BLaER1 treated with 17β-estradiol and CSF1 and Interleukin-3, amounts not matched to agents 10 nM and 100 nM (cell line): Measurements from ENCODE around the gene CAMK2A.

Experiments used
- H3K27ac ChIP-seq, 11 experiments: shearing (Covaris generic); formaldehyde crosslinking; 2 replicates each; pipeline ENCODE4 v1.8.1; 2022
- H3K27me3 ChIP-seq, 11 experiments: shearing (Covaris generic); formaldehyde crosslinking; 2 replicates each; pipeline ENCODE4 v1.8.1; 2022
- H3K36me3 ChIP-seq, 11 experiments: shearing (Covaris generic); formaldehyde crosslinking; 2 replicates each; pipeline ENCODE4 v1.8.1; 2022
- H3K4me1 ChIP-seq, 10 experiments: shearing (Covaris generic); formaldehyde crosslinking; 2 replicates each; pipeline ENCODE4 v1.8.1; 2022
- H3K4me2 ChIP-seq, 11 experiments: shearing (Covaris generic); formaldehyde crosslinking; 2 replicates each; pipeline ENCODE4 v1.8.1; 2022
- H3K4me3 ChIP-seq, 10 experiments: shearing (Covaris generic); formaldehyde crosslinking; 2 replicates each; pipeline ENCODE4 v1.8.1; 2022
- H3K9ac ChIP-seq, 11 experiments: shearing (Covaris generic); formaldehyde crosslinking; 2 replicates each; pipeline ENCODE4 v1.8.1; 2022
- H3K9me3 ChIP-seq, 11 experiments: shearing (Covaris generic); formaldehyde crosslinking; replicated peaks in 1 of 11; 2 replicates each; pipeline ENCODE4 v1.8.1; 2022
- H4K20me1 ChIP-seq, 11 experiments: shearing (Covaris generic); formaldehyde crosslinking; 2 replicates each; pipeline ENCODE4 v1.8.1; 2022
- Cebpa-rat ChIP-seq, 11 experiments: shearing (Covaris generic); IDR thresholded peaks; 2 replicates each; pipeline ENCODE4 v1.8.1; 2022

The CAMK2A gene

DNA sequence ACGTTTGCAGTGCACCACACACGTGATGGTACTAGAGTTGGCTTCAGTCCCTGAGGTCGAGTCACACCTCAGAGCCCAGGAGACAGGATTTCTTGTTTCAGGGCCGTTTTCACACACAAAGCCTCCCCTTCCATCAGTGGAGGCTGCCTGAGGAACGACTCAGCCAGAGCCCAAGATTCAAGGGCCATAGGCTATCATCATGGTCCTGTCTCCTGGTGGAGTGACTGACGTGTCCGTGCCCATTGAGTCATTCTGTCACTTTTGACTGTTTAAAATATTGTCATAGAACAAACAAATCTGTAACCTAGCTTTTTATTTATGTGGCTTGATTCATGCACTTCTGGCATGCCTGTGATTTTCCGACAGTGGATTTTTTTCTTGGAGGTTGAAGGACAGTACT is 28.3 kb downstream of the CAMK2A start:
- H3K9me3 ChIP-seq = no peaks in the 10 kb centered on the region
- H3K36me3 ChIP-seq = no peaks in the 10 kb centered on the region
- H3K9ac ChIP-seq = no peak overlapping the region; a peak in 1 of 22 replicates
- TF ChIP-seq Cebpa-rat (IDR thresholded peaks at IDR 0.05) = no peak
- H3K27ac ChIP-seq = peak overlapping the region in 4 of 11 experiments; percentile 4 to 43 (median 28); a peak in 4 of 22 replicates
- H3K4me1 ChIP-seq = peaks cover 48 to 100% (median 100%) of the 10 kb centered on the region in 10 experiments
- no peak overlapping the region for H3K4me3 ChIP-seq
- H3K4me2 ChIP-seq = peak overlapping the region in 8 of 11 experiments; percentile 32 to 95 (median 87); a peak in 16 of 22 replicates
- no peaks in the 10 kb centered on the region for H4K20me1 ChIP-seq
- H3K27me3 ChIP-seq = no peaks in the 10 kb centered on the region

DNA sequence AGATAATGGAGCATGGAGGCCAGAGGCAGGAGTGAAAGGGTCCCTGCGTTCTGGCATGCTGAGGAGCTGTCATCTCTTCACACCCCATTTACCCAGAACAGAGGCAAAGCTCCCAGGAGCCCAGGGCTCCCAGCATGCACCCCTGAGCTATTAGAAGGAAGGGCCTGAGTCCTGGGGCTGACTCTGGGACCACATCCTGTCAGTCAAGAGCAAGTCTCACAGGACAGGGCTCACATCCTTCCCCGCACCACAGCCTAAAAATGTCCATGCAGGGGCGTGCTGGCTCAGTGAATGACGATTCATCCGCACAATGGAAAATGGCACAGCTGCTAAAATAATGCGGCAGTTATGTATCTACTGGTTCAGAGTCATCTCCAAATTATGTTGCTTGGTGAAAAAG is 31.4 kb downstream of the CAMK2A start:
- H3K4me1 ChIP-seq = peaks cover 31 to 100% (median 100%) of the 10 kb centered on the region in 10 experiments
- no peaks in the 10 kb centered on the region for H4K20me1 ChIP-seq
- peak overlapping the region in 7 of 11 experiments; percentile 39 to 67 (median 55); a peak in 13 of 22 replicates for H3K9ac ChIP-seq
- no peaks in the 10 kb centered on the region for H3K36me3 ChIP-seq
- no peak overlapping the region; a peak in 1 of 20 replicates for H3K4me3 ChIP-seq
- TF ChIP-seq Cebpa-rat (IDR thresholded peaks at IDR 0.05) = no peak
- H3K4me2 ChIP-seq = peak overlapping the region; percentile 33 to 93 (median 79)
- H3K27me3 ChIP-seq = no peaks in the 10 kb centered on the region
- peak overlapping the region in 8 of 11 experiments; percentile 44 to 75 (median 66); a peak in 17 of 22 replicates for H3K27ac ChIP-seq
- no peaks in the 10 kb centered on the region for H3K9me3 ChIP-seq

- no peak for TF ChIP-seq Cebpa-rat (IDR thresholded peaks at IDR 0.05)
Measured at GRCh38 chr5:150257424-150257823, 32.1 kb downstream of the CAMK2A start.

DNA sequence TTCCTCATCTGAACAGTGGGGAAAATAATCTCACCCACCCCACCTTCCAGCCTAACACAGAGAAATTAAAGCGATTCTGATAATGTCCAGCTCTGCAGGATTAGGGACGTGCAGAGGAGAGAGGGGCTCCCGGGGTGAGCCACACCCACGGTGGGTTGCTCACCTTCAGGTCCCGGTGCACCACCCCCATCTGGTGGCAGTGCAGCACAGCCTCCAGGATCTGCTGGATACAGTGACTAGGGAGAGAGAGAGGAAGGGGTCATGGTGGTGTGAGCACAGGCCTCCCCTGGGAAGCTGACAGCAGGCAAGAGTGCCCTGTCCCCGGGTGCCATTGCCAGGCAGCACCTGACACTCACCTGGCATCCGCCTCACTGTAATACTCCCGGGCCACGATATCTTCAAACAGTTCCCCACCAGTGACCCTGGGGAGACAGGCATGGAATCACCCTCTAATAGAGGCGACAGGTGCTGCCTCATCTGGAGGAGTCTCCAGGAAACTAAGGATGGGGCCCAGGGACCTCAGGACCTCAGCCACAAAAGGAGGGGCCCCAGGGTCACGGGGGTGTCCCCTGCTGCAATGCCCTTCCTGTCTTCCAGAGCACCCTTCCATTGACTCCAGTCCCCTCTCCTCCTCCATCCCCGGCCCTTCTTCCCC is 33.0 kb downstream of the CAMK2A start:
- H3K4me3 ChIP-seq = no peak overlapping the region
- no peaks in the 10 kb centered on the region for H4K20me1 ChIP-seq
- TF ChIP-seq Cebpa-rat (IDR thresholded peaks at IDR 0.05) = no peak
- H3K36me3 ChIP-seq = no peaks in the 10 kb centered on the region
- H3K27ac ChIP-seq = peak overlapping the region in 5 of 11 experiments; percentile 6 to 66 (median 29); a peak in 7 of 22 replicates
- peak overlapping the region; percentile 7 to 93 (median 79); a peak in 20 of 22 replicates for H3K4me2 ChIP-seq
- H3K9ac ChIP-seq = peak overlapping the region in 3 of 11 experiments; percentile 4 to 20 (median 16); a peak in 1 of 22 replicates
- H3K27me3 ChIP-seq = no peaks in the 10 kb centered on the region
- H3K4me1 ChIP-seq = peaks cover 34 to 100% (median 99%) of the 10 kb centered on the region in 10 experiments
- no peaks in the 10 kb centered on the region for H3K9me3 ChIP-seq

More at GRCh38 chr5:150257424-150257823, 32.1 kb downstream of the CAMK2A start:
- no peak overlapping the region for H3K4me3 ChIP-seq
- no peaks in the 10 kb centered on the region for H3K9me3 ChIP-seq
- no peaks in the 10 kb centered on the region for H4K20me1 ChIP-seq
- H3K36me3 ChIP-seq = no peaks in the 10 kb centered on the region
- peaks cover 34 to 100% (median 99%) of the 10 kb centered on the region in 10 experiments for H3K4me1 ChIP-seq
- no peaks in the 10 kb centered on the region for H3K27me3 ChIP-seq
- H3K9ac ChIP-seq = peak overlapping the region in 6 of 11 experiments; percentile 36 to 67 (median 52); a peak in 10 of 22 replicates
- peak overlapping the region; percentile 33 to 93 (median 79) for H3K4me2 ChIP-seq
- H3K27ac ChIP-seq = peak overlapping the region in 8 of 11 experiments; percentile 44 to 75 (median 66); a peak in 16 of 22 replicates

GRCh38 chr5:150255659-150256409 is 33.7 kb downstream of the CAMK2A start:
- Histone ChIP-seq H3K4me1 (peaks cover 34 to 95% (median 93%) of the 10 kb centered on the region in 10 experiments), H3K27ac (peak overlapping the region in 5 of 11 experiments; percentile 0 to 66 (median 13); a peak in 5 of 22 replicates), H4K20me1 (no peaks in the 10 kb centered on the region), H3K27me3 (no peaks in the 10 kb centered on the region), H3K36me3 (no peaks in the 10 kb centered on the region), H3K4me3 (no peak overlapping the region), H3K4me2 (peak overlapping the region; percentile 7 to 93 (median 79); a peak in 21 of 22 replicates), H3K9ac (peak overlapping the region in 7 of 11 experiments; percentile 4 to 48 (median 17); a peak in 5 of 22 replicates), H3K9me3 (no peaks in the 10 kb centered on the region)
- TF ChIP-seq Cebpa-rat (IDR thresholded peaks at IDR 0.05) = no peak

DNA sequence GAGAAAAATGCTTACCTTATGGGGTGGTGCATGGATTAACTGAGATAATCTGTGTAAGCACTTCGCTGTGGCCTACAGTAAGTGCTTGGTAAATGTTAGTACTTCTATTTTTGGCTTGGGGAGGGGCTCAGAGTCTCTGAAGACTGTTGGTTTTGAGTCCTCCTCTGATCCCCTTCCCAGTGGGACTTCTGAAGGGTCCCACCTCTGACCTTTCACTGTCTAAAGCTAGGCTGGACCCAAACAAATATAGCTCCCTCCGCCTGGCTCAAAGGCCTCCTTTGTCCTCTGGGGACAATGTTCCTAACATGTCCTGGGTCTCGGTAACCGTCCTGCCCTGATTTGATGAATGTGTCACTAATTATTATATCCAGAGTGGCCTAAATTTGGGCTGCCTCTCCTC is 34.8 kb downstream of the CAMK2A start:
- Histone ChIP-seq H4K20me1 (no peaks in the 10 kb centered on the region), H3K27ac (peak overlapping the region in 4 of 11 experiments; percentile 0 to 59 (median 30); a peak in 5 of 22 replicates), H3K36me3 (no peaks in the 10 kb centered on the region), H3K27me3 (no peaks in the 10 kb centered on the region), H3K9ac (peak overlapping the region in 5 of 11 experiments; percentile 16 to 50 (median 33); a peak in 8 of 22 replicates), H3K4me3 (no peak overlapping the region; a peak in 1 of 20 replicates), H3K9me3 (no peaks in the 10 kb centered on the region), H3K4me2 (peak overlapping the region; percentile 21 to 93 (median 79); a peak in 20 of 22 replicates), H3K4me1 (peaks cover 34 to 84% (median 82%) of the 10 kb centered on the region in 10 experiments)
- no peak for TF ChIP-seq Cebpa-rat (IDR thresholded peaks at IDR 0.05)

GRCh38 chr5:150254363-150254762 is 35.2 kb downstream of the CAMK2A start:
- no peak for TF ChIP-seq Cebpa-rat (IDR thresholded peaks at IDR 0.05)
- Histone ChIP-seq H3K27ac (peak overlapping the region in 4 of 11 experiments; percentile 0 to 59 (median 30); a peak in 3 of 22 replicates), H3K27me3 (no peaks in the 10 kb centered on the region)

GRCh38 chr5:150253416-150254208 is 36.0 kb downstream of the CAMK2A start:
- peaks cover 31 to 73% (median 71%) of the 10 kb centered on the region in 10 experiments for H3K4me1 ChIP-seq
- H3K9me3 ChIP-seq = no peaks in the 10 kb centered on the region
- peak overlapping the region in 4 of 11 experiments; percentile 14 to 61 (median 38); a peak in 6 of 22 replicates for H3K9ac ChIP-seq
- H3K4me2 ChIP-seq = peak overlapping the region; percentile 6 to 93 (median 79); a peak in 19 of 22 replicates
- H3K27ac ChIP-seq = peak overlapping the region in 7 of 11 experiments; percentile 8 to 59 (median 47); a peak in 8 of 22 replicates
- TF ChIP-seq Cebpa-rat (IDR thresholded peaks at IDR 0.05) = no peak
- no peaks in the 10 kb centered on the region for H3K36me3 ChIP-seq
- no peaks in the 10 kb centered on the region for H4K20me1 ChIP-seq
- no peak overlapping the region for H3K4me3 ChIP-seq
- H3K27me3 ChIP-seq = no peaks in the 10 kb centered on the region

More at GRCh38 chr5:150254363-150254762, 35.2 kb downstream of the CAMK2A start:
- peak overlapping the region in 10 of 11 experiments; percentile 21 to 93 (median 80); a peak in 19 of 22 replicates for H3K4me2 ChIP-seq
- H3K4me3 ChIP-seq = no peak overlapping the region; a peak in 1 of 20 replicates
- H3K9me3 ChIP-seq = no peaks in the 10 kb centered on the region
- no peaks in the 10 kb centered on the region for H3K36me3 ChIP-seq
- H3K9ac ChIP-seq = peak overlapping the region in 4 of 11 experiments; percentile 16 to 50 (median 40); a peak in 7 of 22 replicates
- no peaks in the 10 kb centered on the region for H4K20me1 ChIP-seq
- H3K4me1 ChIP-seq = peaks cover 34 to 80% (median 79%) of the 10 kb centered on the region in 10 experiments
